Smooth muscle cell (in vitro differentiated cells): ENCODE measurements around the gene UBE2QL1. TPM values are rescaled to one million over a fixed set of nuclear protein-coding genes. Genes with fewer than 3 reads are reported as not detected.

Experiments
- DNase-seq: peaks from one replicate; lab custom pipeline; 2025; ENCODE audit not compliant: unreplicated experiment; lab: John Stamatoyannopoulos, UW
- H2AFZ ChIP-seq: fragments of 200-600 bp; sonication (generic); 2 replicates; pipeline ENCODE4 v1.6.0; 2016; ENCODE audit warnings: antibody characterized with exemption, low read depth, mild to moderate bottlenecking
- H3F3A ChIP-seq: fragments of 200-600 bp; sonication (generic); 2 replicates; pipeline ENCODE4 v1.6.0; 2017; ENCODE audit warnings: antibody characterized with exemption, low read depth
- H3K27ac ChIP-seq: fragments of 200-600 bp; sonication (generic); 2 replicates; pipeline ENCODE4 v1.5.1; 2016; ENCODE audit warnings: low read depth, mild to moderate bottlenecking
- H3K27me3 ChIP-seq: fragments of 200-600 bp; sonication (generic); 2 replicates; pipeline ENCODE4 v1.6.1; 2016; ENCODE audit warnings: low read depth, mild to moderate bottlenecking
- H3K36me3 ChIP-seq: fragments of 200-600 bp; sonication (generic); 2 replicates; pipeline ENCODE4 v1.5.1; 2016; ENCODE audit warnings: low read depth
- H3K4me1 ChIP-seq: fragments of 200-600 bp; sonication (generic); 2 replicates; pipeline ENCODE4 v1.5.1; 2016; ENCODE audit warnings: low read depth
- H3K4me2 ChIP-seq: fragments of 200-600 bp; sonication (generic); 2 replicates; pipeline ENCODE4 v1.6.0; 2016; ENCODE audit warnings: mild to moderate bottlenecking
- H3K4me3 ChIP-seq: fragments of 200-600 bp; sonication (generic); 2 replicates; pipeline ENCODE4 v1.5.1; 2016; ENCODE audit warnings: mild to moderate bottlenecking
- H3K79me2 ChIP-seq: fragments of 200-600 bp; sonication (generic); 2 replicates; pipeline ENCODE4 v1.6.0; 2016; ENCODE audit warnings: low read depth, mild to moderate bottlenecking
- H3K9ac ChIP-seq: fragments of 200-600 bp; sonication (generic); 2 replicates; pipeline ENCODE4 v1.6.0; 2016; ENCODE audit warnings: low read depth
- H3K9me3 ChIP-seq: fragments of 200-600 bp; sonication (generic); replicated peaks from 2 replicates; pipeline ENCODE4 v1.5.1; 2016; ENCODE audit warnings: low read depth
- H4K20me1 ChIP-seq: fragments of 200-600 bp; sonication (generic); 2 replicates; pipeline ENCODE4 v1.6.0; 2016; ENCODE audit warnings: low read depth
- WGBS: methylation state at CpG from one replicate; pipeline ENCODE4 v1.1.7; 2016; ENCODE audit warnings: low lambda C conversion rate; 5-methylcytosine and 5-hydroxymethylcytosine counted together
- polyA plus RNA-seq: library from polyadenylated mRNA; unstranded; fragments of >200 nt; fragmentation: Nextera tagmentation; extraction: Ambion mirVana; gene quantifications from 2 replicates; pipeline ENCODE4 v1.2.1, GENCODE V29; 2016
- total RNA-seq: library from RNA; depleted of rRNA; stranded (reverse); fragments of >200 nt; gene quantifications from 2 replicates; pipeline ENCODE4 v1.2.3, GENCODE V29; 2014
- TF ChIP-seq, protein P1 (sequence below): fragments of 200-600 bp; sonication (generic); IDR thresholded peaks from 2 replicates; pipeline ENCODE4 v1.5.1; 2017; ENCODE audit warnings: borderline replicate concordance, mild to moderate bottlenecking, antibody characterized with exemption; ENCODE audit not compliant: insufficient read depth, poor library complexity, severe bottlenecking

UBE2QL1 gene
- total and polyA plus RNA-seq, 2 experiments from 2014 or later, result 1.2 to 1.3 TPM

DNA sequence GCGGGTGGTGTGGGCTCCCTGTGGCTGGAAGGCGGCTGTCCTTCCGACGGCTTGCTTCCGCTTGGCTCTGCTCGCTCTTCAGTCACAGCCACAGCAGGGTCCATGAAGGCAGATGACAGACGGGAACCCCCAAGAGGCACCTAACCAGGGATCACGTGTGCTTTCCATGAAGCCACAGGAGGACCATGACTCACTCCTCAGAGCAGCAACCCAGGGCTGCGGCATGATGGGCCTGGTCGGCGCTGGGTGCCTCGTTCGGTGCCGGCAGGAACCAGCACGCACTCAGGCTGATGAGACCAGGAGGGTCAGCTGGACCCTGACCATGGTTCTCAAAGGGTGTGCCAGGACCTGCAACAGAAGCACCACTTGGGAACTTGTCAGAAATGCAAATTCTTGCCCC, 37.5 kb upstream of the UBE2QL1 start:
- TF ChIP-seq, protein P1, sequence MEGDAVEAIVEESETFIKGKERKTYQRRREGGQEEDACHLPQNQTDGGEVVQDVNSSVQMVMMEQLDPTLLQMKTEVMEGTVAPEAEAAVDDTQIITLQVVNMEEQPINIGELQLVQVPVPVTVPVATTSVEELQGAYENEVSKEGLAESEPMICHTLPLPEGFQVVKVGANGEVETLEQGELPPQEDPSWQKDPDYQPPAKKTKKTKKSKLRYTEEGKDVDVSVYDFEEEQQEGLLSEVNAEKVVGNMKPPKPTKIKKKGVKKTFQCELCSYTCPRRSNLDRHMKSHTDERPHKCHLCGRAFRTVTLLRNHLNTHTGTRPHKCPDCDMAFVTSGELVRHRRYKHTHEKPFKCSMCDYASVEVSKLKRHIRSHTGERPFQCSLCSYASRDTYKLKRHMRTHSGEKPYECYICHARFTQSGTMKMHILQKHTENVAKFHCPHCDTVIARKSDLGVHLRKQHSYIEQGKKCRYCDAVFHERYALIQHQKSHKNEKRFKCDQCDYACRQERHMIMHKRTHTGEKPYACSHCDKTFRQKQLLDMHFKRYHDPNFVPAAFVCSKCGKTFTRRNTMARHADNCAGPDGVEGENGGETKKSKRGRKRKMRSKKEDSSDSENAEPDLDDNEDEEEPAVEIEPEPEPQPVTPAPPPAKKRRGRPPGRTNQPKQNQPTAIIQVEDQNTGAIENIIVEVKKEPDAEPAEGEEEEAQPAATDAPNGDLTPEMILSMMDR, result no peak
- H3K4me1 ChIP-seq, result no peaks in the 10 kb centered on the region
- no peaks in the 10 kb centered on the region for H3F3A ChIP-seq
- H3K79me2 ChIP-seq, result no peaks in the 10 kb centered on the region
- no peak overlapping the region for H3K4me3 ChIP-seq
- no peak overlapping the region for H2AFZ ChIP-seq
- H3K27ac ChIP-seq, result no peak overlapping the region
- no peaks in the 10 kb centered on the region for H4K20me1 ChIP-seq
- no peak for DNase-seq
- no peaks in the 10 kb centered on the region for H3K9me3 ChIP-seq
- WGBS, result 90% methylated on average over 15 of the region's 15 CpGs
- H3K9ac ChIP-seq, result no peak overlapping the region
- H3K36me3 ChIP-seq, result no peaks in the 10 kb centered on the region
- peaks cover 6% of the 10 kb centered on the region for H3K27me3 ChIP-seq
- no peak overlapping the region for H3K4me2 ChIP-seq

DNA sequence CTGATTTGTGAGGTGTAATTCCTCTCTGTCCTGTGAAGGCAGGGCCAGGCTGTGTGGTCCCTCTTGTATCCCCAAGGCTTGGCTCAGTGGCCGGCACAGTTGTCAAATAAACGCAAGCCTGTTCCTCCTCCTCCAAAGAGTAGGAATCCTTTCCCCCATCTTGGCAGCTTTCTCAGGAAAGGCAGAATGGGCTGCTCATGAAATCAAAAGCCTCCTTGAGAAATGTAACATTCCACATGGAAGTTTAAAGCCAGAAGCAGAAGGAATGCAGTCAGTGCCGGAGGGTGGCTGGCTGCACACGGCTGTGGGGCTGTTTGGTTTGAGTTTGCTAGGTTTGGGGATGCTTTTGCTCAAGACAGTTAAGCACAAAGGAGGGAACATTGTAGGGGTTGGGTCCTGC, 35.8 kb upstream of the UBE2QL1 start:
- Histone ChIP-seq H3K36me3 (no peaks in the 10 kb centered on the region), H2AFZ (no peak overlapping the region), H3K4me3 (no peak overlapping the region), H3F3A (no peaks in the 10 kb centered on the region), H3K4me2 (no peak overlapping the region), H3K9me3 (no peaks in the 10 kb centered on the region), H3K79me2 (no peaks in the 10 kb centered on the region), H3K27ac (no peak overlapping the region), H3K27me3 (peaks cover 6% of the 10 kb centered on the region), H3K4me1 (no peaks in the 10 kb centered on the region), H3K9ac (no peak overlapping the region), H4K20me1 (no peaks in the 10 kb centered on the region)
- TF ChIP-seq, protein P1, result no peak
- DNase-seq, result no peak
- WGBS, result 61% methylated on average over 4 of the region's 4 CpGs

DNA sequence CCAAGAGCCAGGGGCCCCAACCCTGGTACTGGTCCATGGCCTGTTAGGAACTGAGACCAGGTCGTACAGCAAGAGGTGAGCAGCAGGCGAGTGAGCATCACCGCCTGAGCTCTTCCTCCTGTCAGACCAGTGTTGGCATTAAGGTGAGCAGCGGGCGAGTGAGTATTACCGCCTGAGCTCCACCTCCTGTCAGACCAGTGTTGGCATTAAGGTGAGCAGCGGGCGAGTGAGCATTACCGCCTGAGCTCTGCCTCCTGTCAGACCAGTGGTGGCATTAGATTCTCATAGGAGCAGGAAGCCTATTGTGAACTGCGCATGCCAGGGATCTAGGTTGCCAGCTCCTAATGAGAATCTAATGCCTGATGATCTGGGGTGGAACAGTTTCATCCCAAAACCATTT, 31.0 kb upstream of the UBE2QL1 start:
- Histone ChIP-seq H4K20me1 (no peaks in the 10 kb centered on the region), H3K4me3 (no peak overlapping the region), H3K79me2 (no peaks in the 10 kb centered on the region), H3K9ac (no peak overlapping the region), H3K27ac (no peak overlapping the region), H3K9me3 (no peaks in the 10 kb centered on the region), H3K4me1 (no peaks in the 10 kb centered on the region), H3F3A (no peaks in the 10 kb centered on the region), H3K36me3 (no peaks in the 10 kb centered on the region), H3K27me3 (peaks cover 11% of the 10 kb centered on the region), H2AFZ (no peak overlapping the region), H3K4me2 (no peak overlapping the region)
- TF ChIP-seq, protein P1, result no peak
- no peak for DNase-seq
- 96% methylated on average over 10 of the region's 10 CpGs for WGBS

DNA sequence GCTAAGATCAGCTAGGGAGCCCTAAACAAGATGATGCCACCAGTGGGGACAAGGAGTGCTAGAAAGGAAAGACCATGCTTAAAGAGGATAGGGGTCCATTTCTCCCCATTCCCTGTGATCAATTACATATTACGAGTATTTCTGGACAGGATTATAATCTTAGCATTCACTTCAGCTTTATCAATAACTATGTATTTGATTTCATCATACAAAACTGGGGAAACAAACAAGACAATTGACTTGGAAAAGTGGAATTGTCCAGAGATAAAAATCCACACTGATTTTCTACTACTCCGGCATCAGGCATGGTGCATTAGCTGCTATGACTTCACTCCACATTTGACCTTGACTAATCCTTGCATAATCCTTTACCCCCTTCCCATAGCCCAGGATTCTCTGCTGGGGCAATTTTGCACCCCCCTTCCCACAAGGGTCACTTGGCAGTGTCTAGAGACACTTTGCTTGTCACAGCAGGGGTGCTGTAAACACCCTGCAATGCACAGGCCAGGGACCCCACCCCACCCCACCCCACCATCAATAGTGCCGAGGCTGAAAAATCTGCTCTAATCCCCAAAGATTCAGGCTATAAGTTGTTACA, 29.9 kb upstream of the UBE2QL1 start:
- Histone ChIP-seq H3K4me3 (no peak overlapping the region), H3K4me2 (no peak overlapping the region), H2AFZ (no peak overlapping the region), H3K4me1 (no peaks in the 10 kb centered on the region), H3F3A (no peaks in the 10 kb centered on the region), H3K9me3 (no peaks in the 10 kb centered on the region), H3K79me2 (no peaks in the 10 kb centered on the region), H3K27ac (no peak overlapping the region), H3K36me3 (no peaks in the 10 kb centered on the region), H4K20me1 (no peaks in the 10 kb centered on the region), H3K9ac (no peak overlapping the region), H3K27me3 (peaks cover 11% of the 10 kb centered on the region)
- DNase-seq, result no peak
- TF ChIP-seq, protein P1, result no peak
- 54% methylated on average over 3 of the region's 3 CpGs for WGBS
